Measurements from ENCODE around the gene NAP1L4. TPM values are rescaled to one million over a fixed set of nuclear protein-coding genes. Genes with fewer than 3 reads are reported as not detected.

NAP1L4 gene
- total RNA-seq, 1 experiment from 2014 or later, result 184 TPM

DNA sequence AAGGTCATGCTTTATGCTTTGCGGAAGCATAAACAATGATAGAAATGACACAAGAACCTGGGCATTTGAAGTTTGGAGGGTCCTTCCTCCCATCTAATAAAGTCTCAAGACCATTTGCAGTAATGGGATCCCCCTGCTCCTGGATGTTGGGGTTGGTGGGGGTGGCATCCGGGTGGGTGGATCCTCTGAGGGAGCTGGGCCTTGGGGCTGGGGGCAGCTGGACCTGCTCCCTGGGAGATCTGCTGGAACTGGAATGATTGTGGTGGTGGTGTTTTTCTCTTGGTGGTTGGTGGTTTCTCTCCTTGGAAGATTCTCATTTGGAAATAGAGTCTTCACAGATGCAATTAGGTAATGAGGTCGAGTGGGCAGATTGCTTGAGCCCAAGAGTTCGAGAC, 2.2 kb upstream of the NAP1L4 start:
- CTCF ChIA-PET, result no interaction called here
- TF ChIP-seq EZH2 (IDR thresholded peaks at IDR 0.05; ENCODE audit: borderline replicate concordance, low read depth, low read length, poor library complexity, severe bottlenecking), result no peak
- TF ChIP-seq, protein P1, sequence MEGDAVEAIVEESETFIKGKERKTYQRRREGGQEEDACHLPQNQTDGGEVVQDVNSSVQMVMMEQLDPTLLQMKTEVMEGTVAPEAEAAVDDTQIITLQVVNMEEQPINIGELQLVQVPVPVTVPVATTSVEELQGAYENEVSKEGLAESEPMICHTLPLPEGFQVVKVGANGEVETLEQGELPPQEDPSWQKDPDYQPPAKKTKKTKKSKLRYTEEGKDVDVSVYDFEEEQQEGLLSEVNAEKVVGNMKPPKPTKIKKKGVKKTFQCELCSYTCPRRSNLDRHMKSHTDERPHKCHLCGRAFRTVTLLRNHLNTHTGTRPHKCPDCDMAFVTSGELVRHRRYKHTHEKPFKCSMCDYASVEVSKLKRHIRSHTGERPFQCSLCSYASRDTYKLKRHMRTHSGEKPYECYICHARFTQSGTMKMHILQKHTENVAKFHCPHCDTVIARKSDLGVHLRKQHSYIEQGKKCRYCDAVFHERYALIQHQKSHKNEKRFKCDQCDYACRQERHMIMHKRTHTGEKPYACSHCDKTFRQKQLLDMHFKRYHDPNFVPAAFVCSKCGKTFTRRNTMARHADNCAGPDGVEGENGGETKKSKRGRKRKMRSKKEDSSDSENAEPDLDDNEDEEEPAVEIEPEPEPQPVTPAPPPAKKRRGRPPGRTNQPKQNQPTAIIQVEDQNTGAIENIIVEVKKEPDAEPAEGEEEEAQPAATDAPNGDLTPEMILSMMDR (conservative IDR thresholded peaks at IDR 0.05; ENCODE audit: low read depth, low read length), result no peak
- no TSS peak for BruUV-seq (replicated peaks)
- H3K27me3 ChIP-seq (replicated peaks; ENCODE audit: insufficient read depth, low read depth, low read length, poor library complexity), result no peaks in the 10 kb centered on the region
- H3K9me3 ChIP-seq (ENCODE audit: low read depth, low read length, poor library complexity, severe bottlenecking), result no peaks in the 10 kb centered on the region
- POLR2A ChIA-PET (ENCODE audit: low non-redundant PET), result no interaction called here
- DNase-seq (ENCODE audit: low spot score), result no peak
- H3K4me1 ChIP-seq (ENCODE audit: insufficient read depth, low read length, poor library complexity, severe bottlenecking), result peaks cover 9% of the 10 kb centered on the region
- H3K4me3 ChIP-seq (ENCODE audit: low read depth, low read length, poor library complexity, severe bottlenecking), result no peak overlapping the region
- H3K27ac ChIP-seq (ENCODE audit: low read depth, low read length, poor library complexity, severe bottlenecking), result no peak overlapping the region
- intact Hi-C loops (cut with micrococcal nuclease; ENCODE audit: unreplicated experiment), result no loop called here
- H3K36me3 ChIP-seq (ENCODE audit: insufficient read depth, low read length, poor library complexity, severe bottlenecking), result no peaks in the 10 kb centered on the region

DNA sequence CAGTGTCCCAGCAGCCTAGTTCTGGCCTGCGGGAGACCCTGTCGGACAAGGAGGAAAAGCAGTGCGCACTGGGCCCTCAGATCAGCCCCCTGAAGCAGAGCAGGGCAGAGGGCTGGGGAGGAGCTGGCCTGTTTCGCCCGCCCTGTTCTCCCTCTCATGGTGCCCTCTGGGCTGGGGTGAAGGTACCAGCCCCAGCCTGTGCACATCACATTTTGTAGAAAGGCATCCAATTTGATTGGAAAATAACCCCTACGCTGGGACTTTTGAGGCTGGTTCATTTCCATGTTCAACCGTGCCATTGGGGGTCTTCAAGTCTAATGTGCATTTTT, 832 bp upstream of the NAP1L4 start:
- Histone ChIP-seq H3K27me3 (replicated peaks; ENCODE audit: insufficient read depth, low read depth, low read length, poor library complexity) (no peaks in the 10 kb centered on the region), H3K36me3 (ENCODE audit: insufficient read depth, low read length, poor library complexity, severe bottlenecking) (no peaks in the 10 kb centered on the region), H3K27ac (ENCODE audit: low read depth, low read length, poor library complexity, severe bottlenecking) (peak overlapping the region; percentile 87), H3K4me3 (ENCODE audit: low read depth, low read length, poor library complexity, severe bottlenecking) (peak overlapping the region; percentile 96), H3K4me1 (ENCODE audit: insufficient read depth, low read length, poor library complexity, severe bottlenecking) (peaks cover 23% of the 10 kb centered on the region), H3K9me3 (ENCODE audit: low read depth, low read length, poor library complexity, severe bottlenecking) (no peaks in the 10 kb centered on the region)
- POLR2A ChIA-PET (ENCODE audit: low non-redundant PET), result no interaction called here
- DNase-seq (ENCODE audit: low spot score), result no peak
- TF ChIP-seq EZH2 (IDR thresholded peaks at IDR 0.05; ENCODE audit: borderline replicate concordance, low read depth, low read length, poor library complexity, severe bottlenecking), result no peak
- TF ChIP-seq, protein P1 (conservative IDR thresholded peaks at IDR 0.05; ENCODE audit: low read depth, low read length), result no peak
- CTCF ChIA-PET, result no interaction called here
- BruUV-seq (replicated peaks), result no TSS peak
- intact Hi-C loops (cut with micrococcal nuclease; ENCODE audit: unreplicated experiment), result no loop called here

DNA sequence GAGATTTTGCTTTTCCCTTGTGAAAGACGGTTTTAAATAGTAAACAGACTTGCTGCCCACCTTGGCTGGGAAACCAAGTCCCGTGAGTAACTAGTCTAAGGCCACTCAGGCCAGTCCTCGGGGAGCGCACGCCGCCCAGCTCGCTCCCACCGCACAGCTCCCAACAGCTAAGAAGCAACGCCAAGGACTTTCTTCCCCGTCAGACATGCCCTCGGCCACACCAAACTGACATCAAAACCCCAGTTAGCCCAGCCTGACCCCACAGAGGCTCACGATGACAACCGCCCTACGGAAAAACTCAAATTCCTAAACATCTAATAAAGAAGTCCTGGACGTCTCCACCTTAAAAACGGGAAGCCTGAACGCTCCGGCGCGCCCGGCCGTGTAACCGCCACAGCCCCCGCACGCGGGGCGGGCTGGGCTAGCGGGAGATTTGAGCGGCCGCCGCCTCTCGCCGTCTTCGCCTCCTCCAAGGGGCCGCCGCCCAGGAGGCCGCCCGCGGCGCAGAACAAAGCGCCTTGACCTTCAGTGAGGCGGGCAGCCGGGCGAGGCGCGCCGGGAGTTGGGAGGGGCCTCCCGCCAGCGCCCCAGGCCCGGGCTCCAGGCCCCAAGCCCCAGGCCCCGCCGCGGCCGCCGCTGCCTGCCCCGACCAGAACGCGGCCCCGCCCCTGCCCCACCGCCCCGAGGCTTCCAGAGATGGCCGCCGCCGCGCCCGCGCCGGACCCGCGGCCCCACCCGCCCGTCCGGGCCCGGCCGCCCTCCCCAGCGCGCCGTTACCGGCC, 486 bp downstream of the NAP1L4 start:
- no peaks in the 10 kb centered on the region for H3K36me3 ChIP-seq (ENCODE audit: insufficient read depth, low read length, poor library complexity, severe bottlenecking)
- no TSS peak for BruUV-seq (replicated peaks)
- H3K4me1 ChIP-seq (ENCODE audit: insufficient read depth, low read length, poor library complexity, severe bottlenecking), result peaks cover 24% of the 10 kb centered on the region
- H3K27ac ChIP-seq (ENCODE audit: low read depth, low read length, poor library complexity, severe bottlenecking), result peak overlapping the region; percentile 87
- H3K4me3 ChIP-seq (ENCODE audit: low read depth, low read length, poor library complexity, severe bottlenecking), result peak overlapping the region; percentile 96
- H3K27me3 ChIP-seq (replicated peaks; ENCODE audit: insufficient read depth, low read depth, low read length, poor library complexity), result no peaks in the 10 kb centered on the region
- intact Hi-C loops (cut with micrococcal nuclease; ENCODE audit: unreplicated experiment), result no loop called here
- no peaks in the 10 kb centered on the region for H3K9me3 ChIP-seq (ENCODE audit: low read depth, low read length, poor library complexity, severe bottlenecking)
- POLR2A ChIA-PET (ENCODE audit: low non-redundant PET), result interaction anchor here (0.5 kb wide), 1 partner anchor 66 kb away, joined by 3 read pairs; the partner anchor contains the start of gene CARS1
- TF ChIP-seq, protein P1 (conservative IDR thresholded peaks at IDR 0.05; ENCODE audit: low read depth, low read length), result no peak
- no peak for TF ChIP-seq EZH2 (IDR thresholded peaks at IDR 0.05; ENCODE audit: borderline replicate concordance, low read depth, low read length, poor library complexity, severe bottlenecking)
- CTCF ChIA-PET, result no interaction called here
- peak; percentile 27 for DNase-seq (ENCODE audit: low spot score)
